Measurements from ENCODE around the gene PAGR1. TPM values are rescaled to one million over a fixed set of nuclear protein-coding genes. Genes with fewer than 3 reads are reported as not detected.

PAGR1 gene
- total and polyA plus RNA-seq, 10 of the 15 experiments (the other 5 are each of a cell fraction or from before 2014, with no cell fraction given) = 1.1 to 57.7 (median 23.4) TPM

- TF ChIP-seq NFIC (IDR thresholded peaks at IDR 0.05; ENCODE audit: low read depth, low read length) = no peak; the same call in 1 of the 2 replicates
- TF ChIP-seq SMC3 (IDR thresholded peaks at IDR 0.05; ENCODE audit: borderline replicate concordance, low read length) = peak; percentile 52
- no peak for TF ChIP-seq ESRRA (IDR thresholded peaks at IDR 0.05; ENCODE audit: low read length)
- no peak for TF ChIP-seq MEF2B (IDR thresholded peaks at IDR 0.05; ENCODE audit: partially characterized antibody, poor library complexity, severe bottlenecking)
These were observed 25.6 kb upstream of the PAGR1 start, which contains the start of gene KIF22 (continued) for GRCh38 chr16:29790183-29790948.

- H3K4me3 ChIP-seq = peak overlapping the region; percentile 93
- H3K27me3 ChIP-seq (replicated peaks in 1 of 2; ENCODE audit: control insufficient read depth in 2 of 2, insufficient read depth in 2 of 2, low read length in 1 of 2) = no peaks in the 10 kb centered on the region
- CTCF ChIA-PET = interaction anchor here (0.8 to 5.3 kb wide), 16 partner anchors 8 to 100 kb away, joined by 3 to 32 read pairs (median 6); partner anchors contain the start of genes PAGR1 and ZG16
- peak overlapping the region; percentile 79 for H3K27ac ChIP-seq (ENCODE audit: control insufficient read depth, insufficient read depth)
- no peaks in the 10 kb centered on the region for H4K20me1 ChIP-seq (ENCODE audit: control insufficient read depth, insufficient read depth)
- in situ Hi-C loops (cut with MboI) = no loop called here
- TF ChIP-seq TCF7 (IDR thresholded peaks at IDR 0.05; ENCODE audit: borderline replicate concordance) (no peak), NR2F1 (conservative IDR thresholded peaks at IDR 0.05) (0 out of 2 replicates have a peak, but pooled peaks have one; percentile 28), YY1 (IDR thresholded peaks at IDR 0.05; ENCODE audit: low read depth, low read length) (peak; percentile 48), NKRF (conservative IDR thresholded peaks at IDR 0.05) (no peak)
- BruUV-seq (replicated peaks) = TSS peak; percentile 74
- peaks cover 53% of the 10 kb centered on the region for H3K79me2 ChIP-seq (ENCODE audit: control insufficient read depth, insufficient read depth, low read length)
- peak; percentile 32 for ATAC-seq
- H3K4me1 ChIP-seq (ENCODE audit: control insufficient read depth, insufficient read depth, low read length) = peaks cover 9% of the 10 kb centered on the region; the same call in 1 of the 2 replicates
- DNase-seq (ENCODE audit: low read depth, low spot score) = no peak
- peak overlapping the region; percentile 84 for H2AFZ ChIP-seq (ENCODE audit: control insufficient read depth, low read depth, low read length)
- peaks cover 0 to 2% of the 10 kb centered on the region in 2 experiments; a peak in 2 of 4 replicates for H3K36me3 ChIP-seq (ENCODE audit: control insufficient read depth in 2 of 2, insufficient read depth in 2 of 2, low read length in 1 of 2)
- peak overlapping the region; percentile 86 for H3K4me2 ChIP-seq (ENCODE audit: control insufficient read depth, insufficient read depth)
- peak; percentile 23 for FAIRE-seq
- H3K9me3 ChIP-seq (replicated peaks; ENCODE audit: control insufficient read depth, insufficient read depth, low read length) = no peaks in the 10 kb centered on the region
- RAD21 ChIA-PET (ENCODE audit: unreplicated experiment) = interaction anchor here (0.7 to 1.7 kb wide), 15 partner anchors 11 to 182 kb away, joined by 3 to 8 read pairs (median 4); partner anchors contain the start of gene TAOK2
- SMC1A ChIA-PET (ENCODE audit: uncharacterized antibody, unreplicated experiment) = interaction anchor here (0.6 to 6.4 kb wide), 10 partner anchors 12 to 288 kb away, joined by 3 to 38 read pairs (median 5); partner anchors contain the start of gene MVP
- POLR2A ChIA-PET = interaction anchor here (0.6 to 3.3 kb wide), 11 partner anchors 10 to 838 kb away, joined by 3 to 24 read pairs (median 4); partner anchors contain the start of genes ALDOA and MAZ
- H3K9ac ChIP-seq (ENCODE audit: control insufficient read depth, insufficient read depth, low read length) = peak overlapping the region; percentile 89
- WGBS (ENCODE audit: insufficient coverage, insufficient replicate concordance, low lambda C conversion rate, missing lambda C conversion rate) = under 1% methylated on average over 31 of the region's 31 CpGs
- intact Hi-C loops (cut with micrococcal nuclease; ENCODE audit: unreplicated experiment) = loop anchor here (1.0 to 5.0 kb wide), 2 partner anchors 14 to 89 kb away; no protein-coding TSS in a partner anchor
These were observed 24.8 kb upstream of the PAGR1 start for GRCh38 chr16:29790949-29791844.
